ENCODE results near the gene GGT6.

Gene GGT6

DNA sequence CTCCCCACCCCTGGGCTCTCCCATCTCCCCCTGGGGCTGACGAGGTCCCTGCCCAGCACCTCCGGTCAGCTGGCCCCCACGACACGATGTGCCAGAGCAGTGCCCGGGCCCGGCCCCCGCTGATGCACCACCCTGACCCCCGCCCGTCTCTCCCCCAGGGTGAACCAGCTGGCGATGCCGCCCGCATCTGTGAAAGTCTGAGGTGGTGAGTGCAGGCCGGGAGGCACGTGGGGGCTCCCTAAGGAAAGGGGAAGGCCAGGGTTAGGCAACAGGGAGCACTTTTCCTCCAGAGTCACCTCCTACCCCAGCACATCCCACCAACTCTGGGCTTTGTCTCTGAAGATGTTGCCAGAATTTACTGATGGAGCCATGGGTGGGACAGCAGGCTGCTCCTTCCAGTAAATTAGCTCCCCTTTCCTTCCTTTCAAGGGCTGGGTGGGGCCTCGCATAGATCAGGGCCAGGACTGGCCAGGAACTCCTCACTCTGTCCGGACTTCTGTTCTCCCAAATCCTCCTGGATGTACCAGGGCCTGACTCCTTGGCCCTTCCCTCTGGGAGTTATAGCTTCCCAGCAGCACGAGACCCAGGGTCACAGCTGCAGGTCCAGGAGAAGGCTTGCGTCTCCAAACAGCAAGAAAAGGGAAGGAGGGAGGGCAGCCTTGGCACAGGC is 23.5 kb downstream of the GGT6 start:
- Mint-ChIP-seq H3K27ac (no peak overlapping the region), H3K4me3 (no peak overlapping the region), H3K27me3 (ENCODE audit: low read depth) (peaks cover 4% of the 10 kb centered on the region), H3K9me3 (no peaks in the 10 kb centered on the region), H3K36me3 (ENCODE audit: low read depth) (peaks cover 4% of the 10 kb centered on the region), H3K4me1 (ENCODE audit: low read depth) (no peaks in the 10 kb centered on the region)

DNA sequence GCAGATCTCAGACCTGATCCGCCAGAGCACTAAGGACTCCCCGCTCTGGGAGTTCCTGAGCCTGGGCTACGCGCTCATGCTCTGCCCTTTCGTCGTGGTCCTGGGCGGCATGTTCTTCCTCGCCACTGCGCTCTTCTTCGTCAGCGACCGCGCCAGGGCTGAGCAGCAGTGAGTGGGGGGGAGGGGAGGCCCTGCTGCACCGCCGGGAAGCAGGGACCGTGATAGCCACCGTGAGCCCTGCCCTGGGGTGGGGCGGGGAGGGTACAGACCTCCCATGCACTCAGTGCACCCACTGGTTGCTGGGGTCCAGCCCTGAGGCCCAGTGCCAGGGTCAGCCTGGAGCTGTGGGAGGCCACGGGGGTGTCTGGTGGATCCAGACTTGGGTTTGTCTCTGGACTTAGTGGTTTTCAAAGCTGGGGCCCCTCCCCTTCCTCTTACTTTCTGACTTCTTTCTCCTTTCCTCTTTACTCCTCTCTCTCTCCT is 24.1 kb downstream of the GGT6 start:
- Mint-ChIP-seq H3K9me3 (no peaks in the 10 kb centered on the region), H3K27ac (no peak overlapping the region), H3K36me3 (ENCODE audit: low read depth) (peaks cover 4% of the 10 kb centered on the region), H3K4me1 (ENCODE audit: low read depth) (no peaks in the 10 kb centered on the region), H3K27me3 (ENCODE audit: low read depth) (peaks cover 4% of the 10 kb centered on the region), H3K4me3 (no peak overlapping the region)

DNA sequence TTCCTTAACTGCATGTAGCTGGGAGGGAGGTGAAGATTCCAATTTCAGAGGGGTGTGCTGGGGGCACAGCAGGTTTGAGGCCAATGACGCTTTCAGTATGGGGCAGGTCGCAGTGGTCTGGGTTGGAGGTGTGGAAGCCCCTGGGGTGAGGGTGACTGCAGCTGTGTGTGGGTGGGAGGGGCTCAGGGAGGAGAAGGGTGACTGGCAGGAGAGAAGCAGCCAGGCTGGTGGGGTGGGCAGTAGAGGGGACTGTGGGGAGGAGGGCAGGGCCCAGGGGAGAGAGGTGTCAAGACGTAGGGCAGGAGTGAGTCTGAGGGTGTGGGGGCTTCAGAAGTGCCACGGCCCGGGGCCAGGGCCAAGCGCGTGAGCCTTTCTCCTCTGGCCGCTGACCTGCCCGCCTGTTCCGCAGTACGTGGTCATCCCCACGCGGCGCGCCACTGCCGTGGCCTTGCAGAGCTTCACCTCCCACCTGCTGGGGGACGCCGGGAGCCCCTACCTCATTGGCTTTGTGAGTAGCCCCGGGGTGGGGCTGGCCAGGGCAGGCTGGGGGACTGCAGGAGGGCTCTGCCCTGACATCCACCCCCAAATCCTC is 24.6 kb downstream of the GGT6 start:
- H3K27ac Mint-ChIP-seq: no peak overlapping the region
- no peak overlapping the region for H3K4me3 Mint-ChIP-seq
- H3K27me3 Mint-ChIP-seq (ENCODE audit: low read depth): peaks cover 4% of the 10 kb centered on the region
- peaks cover 4% of the 10 kb centered on the region for H3K36me3 Mint-ChIP-seq (ENCODE audit: low read depth)
- H3K9me3 Mint-ChIP-seq: no peaks in the 10 kb centered on the region
- no peaks in the 10 kb centered on the region for H3K4me1 Mint-ChIP-seq (ENCODE audit: low read depth)

DNA sequence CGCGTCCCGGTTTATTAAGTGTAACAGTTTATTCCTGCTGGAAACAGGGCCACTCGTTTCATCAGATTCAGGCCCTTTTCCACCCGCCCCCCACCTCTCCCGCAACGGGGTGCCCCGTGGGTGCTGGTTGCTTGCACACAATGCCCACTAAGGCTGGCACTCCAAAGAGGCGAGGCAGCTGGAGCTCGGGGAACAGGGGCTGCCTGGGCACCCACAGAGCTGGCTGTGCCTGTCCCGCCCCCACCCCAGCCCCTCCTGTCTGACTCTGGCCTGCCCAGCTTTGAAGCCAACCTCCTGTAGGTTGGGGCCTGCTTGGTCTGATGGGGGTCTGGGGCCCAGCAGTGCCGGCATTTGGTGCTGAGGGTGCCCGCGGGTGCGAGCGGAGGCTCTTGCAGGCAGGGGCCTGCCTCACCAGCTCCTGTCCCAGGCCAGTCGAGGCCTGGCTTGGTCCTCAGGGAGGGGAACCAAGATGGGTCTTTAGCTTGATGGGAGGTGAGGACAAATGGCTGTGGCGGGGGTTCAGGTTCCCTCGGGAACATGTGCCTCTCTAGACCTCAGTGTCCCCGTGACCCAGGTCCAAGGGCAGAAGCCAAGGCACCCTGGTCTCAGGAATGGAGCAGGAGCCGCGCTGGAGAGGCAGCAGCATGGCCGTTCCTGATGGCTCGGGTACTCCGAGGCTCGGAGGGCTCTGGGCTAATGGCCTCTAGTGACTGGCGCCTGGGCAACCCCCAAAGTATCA is 25.3 kb downstream of the GGT6 start:
- Mint-ChIP-seq H3K4me1 (ENCODE audit: low read depth) (no peaks in the 10 kb centered on the region), H3K27me3 (ENCODE audit: low read depth) (peaks cover 4% of the 10 kb centered on the region), H3K4me3 (no peak overlapping the region), H3K27ac (no peak overlapping the region), H3K9me3 (no peaks in the 10 kb centered on the region), H3K36me3 (ENCODE audit: low read depth) (peaks cover 4% of the 10 kb centered on the region)

DNA sequence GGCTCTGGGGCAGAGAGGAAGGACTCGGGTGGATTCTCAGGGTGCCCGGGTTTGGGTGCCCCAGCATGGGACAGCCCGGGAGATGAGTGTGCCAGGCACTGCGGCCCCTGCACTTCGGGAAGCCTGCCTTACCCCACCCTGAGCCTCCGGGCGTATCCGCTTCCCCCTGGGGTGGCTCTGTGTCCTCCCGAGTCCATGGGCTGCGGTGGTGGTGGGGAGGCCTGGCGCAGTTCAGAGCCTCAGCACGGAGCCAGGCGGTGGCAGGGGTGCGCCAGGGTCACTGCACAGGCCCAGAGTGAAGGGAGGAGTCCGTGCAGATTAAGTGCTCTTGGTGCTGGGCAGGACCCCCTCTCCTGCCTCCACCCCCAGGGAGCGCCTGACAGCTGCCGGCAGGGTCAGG is 25.9 kb downstream of the GGT6 start:
- Mint-ChIP-seq H3K4me1 (ENCODE audit: low read depth) (no peaks in the 10 kb centered on the region), H3K4me3 (no peak overlapping the region), H3K27ac (no peak overlapping the region), H3K9me3 (no peaks in the 10 kb centered on the region), H3K27me3 (ENCODE audit: low read depth) (peaks cover 4% of the 10 kb centered on the region), H3K36me3 (ENCODE audit: low read depth) (no peaks in the 10 kb centered on the region)

DNA sequence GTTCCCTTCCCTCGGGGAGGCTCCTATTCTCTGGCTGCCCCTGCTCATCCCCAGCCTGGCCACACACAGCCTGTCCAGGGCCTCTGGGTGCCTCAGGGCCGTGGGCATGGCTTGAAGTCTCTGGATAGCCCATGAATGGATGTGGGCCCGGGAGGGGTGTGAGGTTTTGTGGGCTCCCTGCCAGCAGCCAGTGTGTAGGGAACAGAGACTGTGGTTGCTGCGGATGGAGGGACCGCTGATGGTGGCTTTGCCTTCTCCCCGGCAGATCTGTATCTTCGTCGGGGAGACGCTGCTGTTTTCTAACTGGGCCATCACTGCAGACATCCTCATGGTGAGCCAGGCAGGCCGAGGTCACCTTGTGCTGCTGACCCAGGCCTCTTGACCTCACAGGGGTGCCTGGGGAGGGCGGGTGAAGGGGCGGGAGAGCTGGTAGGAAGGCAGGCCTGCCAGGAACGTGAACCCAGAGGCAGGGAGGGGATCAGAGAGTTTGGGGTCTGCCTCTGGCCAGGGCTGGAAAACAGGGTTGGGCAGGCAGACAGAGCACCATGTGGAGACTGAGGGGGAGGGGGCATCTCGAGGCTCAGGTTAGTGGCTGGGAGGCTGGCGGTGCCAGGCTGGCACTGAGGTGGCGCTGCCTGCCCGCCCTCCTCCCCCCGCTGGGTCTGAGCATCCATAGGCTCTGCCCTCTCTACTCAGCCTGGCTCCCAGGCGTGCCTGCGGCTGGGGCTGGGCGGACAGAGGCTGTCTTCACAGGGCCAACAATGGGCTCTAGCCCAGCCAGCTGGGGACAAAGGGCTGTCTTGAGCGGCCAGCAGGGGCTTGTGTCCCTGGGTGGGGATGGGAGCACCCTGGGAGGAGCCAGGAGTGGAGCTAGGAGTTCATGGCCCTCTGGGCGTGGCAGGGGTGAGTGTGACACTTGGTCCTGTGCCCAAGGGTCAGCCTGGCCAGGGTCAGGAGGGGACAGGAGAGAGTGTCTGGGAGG is 26.6 kb downstream of the GGT6 start:
- Mint-ChIP-seq H3K9me3 (no peaks in the 10 kb centered on the region), H3K4me1 (ENCODE audit: low read depth) (no peaks in the 10 kb centered on the region), H3K36me3 (ENCODE audit: low read depth) (no peaks in the 10 kb centered on the region), H3K27ac (no peak overlapping the region), H3K27me3 (ENCODE audit: low read depth) (peaks cover 4% of the 10 kb centered on the region), H3K4me3 (no peak overlapping the region)

DNA sequence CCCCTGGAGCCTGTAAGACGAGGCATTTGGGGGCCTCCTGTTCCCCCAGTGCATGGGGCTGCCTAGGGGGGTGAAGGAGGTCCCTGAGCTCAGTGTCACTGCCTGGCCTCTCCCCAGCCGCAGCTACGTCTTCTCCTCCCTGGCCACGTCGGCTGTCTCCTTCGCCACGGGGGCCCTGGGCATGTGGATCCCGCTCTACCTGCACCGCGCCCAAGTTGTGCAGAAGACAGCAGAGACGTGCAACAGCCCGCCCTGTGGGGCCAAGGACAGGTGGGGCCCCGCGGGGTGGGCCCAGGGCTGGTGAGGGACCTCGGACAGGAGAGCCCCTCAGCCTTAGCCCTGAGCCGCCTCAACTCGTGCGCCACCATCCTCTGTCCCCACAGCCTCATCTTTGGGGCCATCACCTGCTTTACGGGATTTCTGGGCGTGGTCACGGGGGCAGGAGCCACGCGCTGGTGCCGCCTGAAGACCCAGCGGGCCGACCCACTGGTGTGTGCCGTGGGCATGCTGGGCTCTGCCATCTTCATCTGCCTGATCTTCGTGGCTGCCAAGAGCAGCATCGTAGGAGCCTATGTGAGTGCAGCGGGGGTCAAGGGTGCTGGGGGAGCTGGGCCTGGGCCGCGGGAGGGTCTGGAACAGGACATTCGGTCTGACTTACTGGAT is 27.4 kb downstream of the GGT6 start:
- Mint-ChIP-seq H3K27ac (no peak overlapping the region), H3K4me1 (ENCODE audit: low read depth) (no peaks in the 10 kb centered on the region), H3K36me3 (ENCODE audit: low read depth) (no peaks in the 10 kb centered on the region), H3K27me3 (ENCODE audit: low read depth) (peaks cover 4% of the 10 kb centered on the region), H3K4me3 (no peak overlapping the region), H3K9me3 (no peaks in the 10 kb centered on the region)

DNA sequence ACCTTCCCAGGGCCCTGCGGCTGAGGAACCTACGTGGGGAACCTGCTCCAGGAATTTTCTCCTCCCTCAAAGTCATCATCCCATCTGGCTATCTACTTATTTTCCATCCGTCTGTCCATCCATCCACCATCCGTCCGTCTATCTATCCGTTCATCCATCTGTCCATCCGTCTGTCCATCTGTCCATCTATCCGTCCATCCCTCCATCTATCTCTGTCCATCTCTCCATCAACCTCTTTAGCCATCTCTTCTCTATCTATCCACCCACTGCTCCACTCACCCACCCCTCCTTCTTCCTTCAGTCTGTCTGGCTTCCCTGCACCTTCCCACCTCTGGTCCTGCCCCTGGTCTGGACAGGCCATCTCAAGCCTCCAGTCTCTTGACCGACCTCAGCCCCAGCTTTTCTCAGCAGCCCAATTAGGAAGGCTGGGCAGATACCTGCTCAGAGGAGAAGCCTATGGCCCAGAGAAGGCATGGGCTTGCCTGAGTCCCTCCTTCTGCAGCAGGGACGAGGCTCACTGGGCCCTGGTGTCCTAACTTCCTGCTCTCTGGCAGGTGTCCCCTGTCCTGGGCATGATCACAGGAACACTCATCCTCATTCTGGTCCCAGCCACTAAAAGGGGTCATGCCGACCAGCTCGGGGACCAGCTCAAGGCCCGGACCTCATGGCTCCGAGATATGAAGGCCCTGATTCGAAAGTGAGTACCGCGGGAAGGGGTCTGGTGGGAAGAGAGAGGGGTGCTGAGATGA is 28.2 kb downstream of the GGT6 start:
- no peak overlapping the region for H3K27ac Mint-ChIP-seq
- H3K4me3 Mint-ChIP-seq: no peak overlapping the region
- H3K36me3 Mint-ChIP-seq (ENCODE audit: low read depth): no peaks in the 10 kb centered on the region
- no peaks in the 10 kb centered on the region for H3K4me1 Mint-ChIP-seq (ENCODE audit: low read depth)
- no peaks in the 10 kb centered on the region for H3K9me3 Mint-ChIP-seq
- peaks cover 10% of the 10 kb centered on the region for H3K27me3 Mint-ChIP-seq (ENCODE audit: low read depth)

DNA sequence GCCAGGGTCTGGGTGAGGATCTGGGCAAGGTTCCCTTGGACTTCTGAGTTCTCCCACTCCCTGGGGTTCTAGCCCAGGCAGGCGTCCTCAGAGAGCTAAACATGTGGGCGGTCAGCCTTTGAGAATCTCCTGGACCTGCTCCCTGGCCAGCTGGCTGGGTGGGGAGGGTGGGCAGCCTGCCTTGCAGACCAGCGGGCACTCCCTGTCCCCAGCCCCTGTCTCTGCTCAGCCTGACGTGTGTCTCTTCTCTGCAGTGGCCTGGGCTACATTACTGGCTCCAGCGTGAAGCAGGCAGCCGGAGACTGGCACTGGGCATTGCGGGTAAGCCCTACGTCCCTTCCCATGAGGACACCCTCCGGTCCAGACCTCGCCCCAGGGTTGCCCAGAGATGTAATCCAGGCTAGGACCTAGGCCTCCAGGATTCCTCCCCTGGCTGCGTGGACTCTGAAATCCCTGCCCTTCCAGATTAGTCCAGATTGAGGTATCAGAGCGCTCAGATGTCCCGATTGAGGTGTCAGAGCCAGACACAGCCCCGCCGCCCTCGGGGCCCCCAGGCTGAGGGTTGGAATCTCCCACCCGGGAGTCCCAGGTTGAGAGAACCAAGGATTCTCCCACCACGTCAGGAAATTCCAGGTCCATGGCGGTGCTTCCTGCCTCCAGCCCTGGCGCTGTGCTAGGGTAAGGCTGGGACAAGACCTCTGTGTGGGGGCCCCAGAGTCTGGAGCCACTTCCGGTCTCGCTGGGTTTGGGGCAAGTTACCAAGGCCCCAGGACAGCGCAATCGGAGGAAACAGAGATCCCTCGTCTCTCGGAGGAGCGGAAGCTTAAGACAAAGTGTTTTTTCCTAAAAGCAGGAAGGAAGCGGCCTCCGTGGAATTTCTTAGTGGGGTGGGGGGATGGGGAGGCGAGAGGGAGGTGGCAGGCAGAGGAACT is 29.3 kb downstream of the GGT6 start:
- no peaks in the 10 kb centered on the region for H3K36me3 Mint-ChIP-seq (ENCODE audit: low read depth)
- no peaks in the 10 kb centered on the region for H3K4me1 Mint-ChIP-seq (ENCODE audit: low read depth)
- H3K4me3 Mint-ChIP-seq: no peak overlapping the region
- peaks cover 17% of the 10 kb centered on the region for H3K27me3 Mint-ChIP-seq (ENCODE audit: low read depth)
- H3K27ac Mint-ChIP-seq: no peak overlapping the region
- no peaks in the 10 kb centered on the region for H3K9me3 Mint-ChIP-seq

DNA sequence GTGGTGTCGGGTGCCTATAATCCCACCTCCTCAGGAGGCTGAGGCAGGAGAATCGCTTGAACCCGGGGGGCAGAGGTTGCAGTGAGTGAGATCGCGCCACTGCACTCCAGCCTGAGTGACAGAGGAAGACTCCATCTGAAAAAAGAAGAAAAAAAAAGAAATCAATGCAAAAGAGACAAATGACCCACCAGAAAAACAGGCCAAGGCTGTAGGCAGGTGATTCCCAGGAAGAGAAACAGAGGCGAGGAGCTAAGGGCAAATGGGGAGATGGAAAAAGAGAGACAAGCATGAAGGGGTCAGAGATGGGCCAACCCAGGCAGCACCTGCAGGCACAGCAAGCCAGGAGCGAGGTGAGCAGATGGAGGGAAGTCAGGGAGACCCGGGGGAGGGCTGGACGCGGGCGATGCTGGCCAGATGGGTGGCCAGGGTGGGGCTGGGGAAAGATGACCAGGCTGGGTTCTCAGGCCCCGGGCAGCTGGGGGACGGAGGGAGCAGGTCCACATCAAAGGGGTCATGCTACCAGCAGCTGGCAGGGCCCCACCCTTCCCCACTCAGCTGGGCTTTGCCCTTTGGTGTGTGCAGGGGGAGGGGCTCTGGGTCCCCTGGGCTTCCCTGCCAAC is 30.7 kb downstream of the GGT6 start:
- no peaks in the 10 kb centered on the region for H3K9me3 Mint-ChIP-seq
- H3K4me1 Mint-ChIP-seq (ENCODE audit: low read depth): no peaks in the 10 kb centered on the region
- no peak overlapping the region for H3K27ac Mint-ChIP-seq
- no peaks in the 10 kb centered on the region for H3K36me3 Mint-ChIP-seq (ENCODE audit: low read depth)
- H3K4me3 Mint-ChIP-seq: no peak overlapping the region
- peaks cover 17% of the 10 kb centered on the region for H3K27me3 Mint-ChIP-seq (ENCODE audit: low read depth)

DNA sequence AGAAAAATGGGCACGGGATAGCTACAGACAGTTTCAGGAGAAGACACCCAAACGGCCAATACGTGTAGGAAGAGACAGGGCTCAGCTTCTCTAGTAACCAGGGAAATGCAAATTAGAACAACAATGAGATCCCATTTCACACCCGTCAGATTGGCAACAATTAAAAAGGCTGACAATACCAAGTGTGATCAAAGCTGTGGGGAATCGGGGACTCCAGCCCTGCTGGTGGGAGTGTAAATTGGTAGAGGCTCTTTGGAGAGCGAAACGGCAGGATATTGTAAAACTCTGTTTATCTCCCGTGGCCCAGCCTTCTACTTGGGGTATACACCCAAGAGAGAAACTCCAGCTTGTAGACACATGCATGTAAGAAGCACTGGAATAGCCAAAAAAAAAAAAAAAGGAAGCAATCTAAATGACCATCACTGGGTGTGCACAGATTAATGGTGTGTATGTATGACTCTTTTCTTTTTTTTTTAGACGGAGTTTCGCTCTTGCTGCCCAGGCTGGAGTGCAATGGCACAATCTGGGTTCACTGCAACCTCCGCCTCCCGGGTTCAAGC is 32.7 kb downstream of the GGT6 start:
- Mint-ChIP-seq H3K36me3 (ENCODE audit: low read depth) (no peaks in the 10 kb centered on the region), H3K4me1 (ENCODE audit: low read depth) (no peaks in the 10 kb centered on the region), H3K27ac (no peak overlapping the region), H3K9me3 (no peaks in the 10 kb centered on the region), H3K27me3 (ENCODE audit: low read depth) (peaks cover 17% of the 10 kb centered on the region), H3K4me3 (no peak overlapping the region)

DNA sequence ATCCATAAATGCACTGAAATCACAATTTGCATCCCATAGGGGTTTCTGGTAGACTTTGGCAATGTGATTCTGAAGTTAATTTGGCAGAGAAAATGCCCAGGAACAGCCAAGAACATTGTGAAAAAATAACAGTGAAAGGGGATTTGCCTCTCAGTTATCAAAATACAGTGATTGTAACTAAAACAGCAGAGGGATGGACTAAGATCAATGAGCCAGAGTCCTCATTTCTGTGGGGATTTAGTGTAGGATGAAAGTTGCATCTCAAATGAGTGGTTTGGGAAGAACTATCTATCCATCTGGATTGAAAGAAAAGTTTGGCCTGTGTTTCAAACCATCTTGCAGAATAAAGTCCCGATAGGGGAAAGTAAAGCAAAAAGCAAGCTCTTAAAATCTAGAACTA is 33.2 kb downstream of the GGT6 start:
- H3K27ac Mint-ChIP-seq: no peak overlapping the region
- no peaks in the 10 kb centered on the region for H3K4me1 Mint-ChIP-seq (ENCODE audit: low read depth)
- no peaks in the 10 kb centered on the region for H3K36me3 Mint-ChIP-seq (ENCODE audit: low read depth)
- no peak overlapping the region for H3K4me3 Mint-ChIP-seq
- H3K27me3 Mint-ChIP-seq (ENCODE audit: low read depth): peaks cover 16% of the 10 kb centered on the region
- H3K9me3 Mint-ChIP-seq: no peaks in the 10 kb centered on the region

All from T-helper 1 cell treated with Interleukin-12 subunit alpha and Interleukin-12 subunit beta and Interleukin-4 antibody, amounts not matched to agents 30 μg/mL and 1 μg/mL, for 36 hours (primary cell).